ENCODE results near the gene RTEL1. TPM values are rescaled to one million over a fixed set of nuclear protein-coding genes. Genes with fewer than 3 reads are reported as not detected.
A peak's percentile ranks its signal among the peaks of the same experiment; 100 is the strongest.
"Not testable (repeated sequence)": the region's sequence is repeated elsewhere in the genome, so short reads cannot be mapped to it uniquely, and the experiment has no call there.

The RTEL1 gene
- total RNA-seq, 2 experiments from 2014 or later, result 44.5 to 44.7 TPM

- intact Hi-C loops (cut with DNase I, micrococcal nuclease), result no loop called here
- ChIA-PET POLR2A (interaction anchor here (1.0 kb wide), 1 partner anchor 25 kb away, joined by 3 read pairs; the partner anchor contains the start of gene GMEB2), CTCF (interaction anchor here (0.5 to 1.4 kb wide), 2 partner anchors 11 to 631 kb away, joined by 3 to 6 read pairs; no protein-coding TSS in a partner anchor)
- Mint-ChIP-seq H3K9me3 (ENCODE audit: low read depth) (no peaks in the 10 kb centered on the region), H3K27me3 (no peaks in the 10 kb centered on the region), H3K36me3 (ENCODE audit: low read depth) (no peaks in the 10 kb centered on the region), H3K27ac (no peak overlapping the region), H3K4me1 (peaks cover 22% of the 10 kb centered on the region), H3K4me3 (peak overlapping the region; percentile 70)
- ATAC-seq (peak; percentile 4), DNase-seq (peak; percentile 44)
These were observed 5.7 kb upstream of the RTEL1 start for GRCh38 chr20:63652192-63652980.

DNA sequence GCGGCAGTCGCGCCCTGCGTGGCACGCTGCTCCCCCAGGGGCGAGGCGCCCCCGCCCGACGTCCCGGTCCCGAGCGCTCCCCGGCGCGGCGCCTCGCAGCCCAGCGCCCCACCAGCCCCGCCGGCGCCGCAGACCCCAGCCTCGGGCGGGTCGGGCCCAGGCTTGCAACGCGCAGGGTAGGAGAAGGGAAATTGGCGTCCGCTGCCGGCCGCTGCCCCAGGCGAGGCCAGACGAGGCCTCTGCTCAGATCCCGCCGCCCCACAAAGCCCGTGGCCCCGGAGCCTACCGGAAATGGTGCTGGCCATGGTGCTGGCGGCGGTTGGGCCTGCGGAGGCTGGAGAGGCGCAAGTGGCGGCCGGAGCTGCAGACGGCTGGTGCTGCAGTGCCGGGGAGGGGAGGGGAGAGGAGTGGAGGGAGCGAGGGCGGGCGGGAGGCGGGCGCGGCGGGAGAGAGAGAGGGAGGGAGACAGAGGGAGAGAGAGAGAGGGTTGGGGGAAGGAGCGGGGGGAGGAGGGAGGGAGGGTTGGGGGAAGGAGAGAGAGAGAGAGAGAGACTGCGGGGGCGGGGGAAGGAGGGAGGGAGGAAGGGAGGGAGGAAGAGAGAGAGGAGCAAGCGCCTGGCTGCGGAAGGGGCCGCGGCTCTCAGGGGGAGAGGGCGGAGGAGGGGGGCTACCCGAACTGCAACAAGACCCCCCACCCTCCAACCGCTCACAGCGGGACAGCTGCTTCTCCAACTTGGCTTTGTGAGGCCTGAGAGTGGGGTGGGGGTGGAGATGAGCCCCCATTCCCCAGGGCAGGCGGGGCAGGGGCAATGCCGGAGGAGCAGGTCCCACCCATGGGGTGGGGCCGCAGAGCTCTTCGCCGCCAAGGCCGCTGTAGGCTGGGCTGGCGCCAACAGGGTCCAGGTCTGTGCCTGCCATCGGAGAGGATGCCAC, 4.8 kb upstream of the RTEL1 start, which contains the start of gene STMN3:
Gene STMN3, minus strand, starts transcription at position 384 of the 933 bp plus-strand sequence. Its CDS starts 79 bp downstream, at position 305.
- CTCF ChIA-PET, result interaction anchor here (0.7 kb wide), 1 partner anchor 84 kb away, joined by 3 read pairs; no protein-coding TSS in a partner anchor
- Mint-ChIP-seq H3K4me3 (peak within 1 kb of the TSS; percentile 73), H3K36me3 (ENCODE audit: low read depth) (no peaks in the 10 kb centered on the region), H3K27ac (peak within 1 kb of the TSS; percentile 82), H3K27me3 (no peaks in the 10 kb centered on the region), H3K9me3 (ENCODE audit: low read depth) (no peaks in the 10 kb centered on the region), H3K4me1 (peaks cover 22% of the 10 kb centered on the region)
- DNase-seq (peak; percentile 87), ATAC-seq (peak; percentile 40)
- POLR2A ChIA-PET, result interaction anchor here (1.0 kb wide), 2 partner anchors 11 to 26 kb away, joined by 3 to 4 read pairs; partner anchors contain the start of gene GMEB2
- intact Hi-C loops (cut with DNase I, micrococcal nuclease), result loop anchor here (1.0 kb wide), 3 partner anchors 11 to 212 kb away; partner anchors contain the start of genes GMEB2 (in 1 of the 2) and TPD52L2 (in 1 of the 2)

DNA sequence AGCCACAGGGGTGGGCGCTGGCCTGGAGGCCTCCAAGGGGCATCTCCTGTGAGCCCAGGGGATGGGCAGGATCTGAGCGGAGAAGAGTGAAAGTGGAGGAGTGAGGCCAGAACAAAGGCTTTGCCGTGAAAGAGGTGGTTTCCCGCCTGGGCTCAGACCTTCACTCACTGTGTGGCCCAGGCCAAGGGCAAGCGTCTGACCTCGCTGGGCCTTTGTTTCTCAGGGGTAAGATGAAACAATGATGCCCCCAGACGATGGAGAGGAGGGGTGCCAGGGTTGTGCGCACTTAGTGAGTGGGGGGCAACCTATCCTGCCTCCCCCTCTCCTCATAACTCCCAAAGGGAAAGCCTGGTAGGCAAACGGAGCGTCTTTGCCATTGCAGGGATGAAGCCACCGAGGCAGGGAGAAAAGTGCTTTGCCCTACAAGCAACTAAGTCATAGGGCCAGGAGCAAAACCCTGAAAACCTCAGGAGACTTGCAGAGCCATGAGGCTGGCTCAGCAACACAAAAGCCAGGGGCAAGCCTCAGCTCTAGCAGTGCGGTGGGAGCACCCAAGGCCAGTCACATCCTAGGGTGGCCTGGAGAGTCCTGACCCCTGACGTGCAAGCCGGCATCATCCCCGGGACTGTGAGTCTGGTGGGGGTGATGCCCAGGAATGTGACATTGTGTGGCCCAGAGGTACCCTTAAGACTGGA, 4.0 kb upstream of the RTEL1 start:
- ChIA-PET CTCF (no interaction called here), POLR2A (interaction anchor here (1.0 kb wide), 1 partner anchor 12 kb away, joined by 4 read pairs; no protein-coding TSS in a partner anchor)
- Mint-ChIP-seq H3K9me3 (ENCODE audit: low read depth) (no peaks in the 10 kb centered on the region), H3K27ac (peak overlapping the region; percentile 82), H3K4me1 (peaks cover 26% of the 10 kb centered on the region), H3K4me3 (peak overlapping the region; percentile 73), H3K27me3 (no peaks in the 10 kb centered on the region), H3K36me3 (ENCODE audit: low read depth) (no peaks in the 10 kb centered on the region)
- intact Hi-C loops (cut with DNase I, micrococcal nuclease), result loop anchor here (1.0 kb wide), 3 partner anchors 12 to 211 kb away; partner anchors contain the start of genes GMEB2 (in 1 of the 2) and TPD52L2 (in 1 of the 2)
- ATAC-seq (peak; percentile 1), DNase-seq (no peak)

DNA sequence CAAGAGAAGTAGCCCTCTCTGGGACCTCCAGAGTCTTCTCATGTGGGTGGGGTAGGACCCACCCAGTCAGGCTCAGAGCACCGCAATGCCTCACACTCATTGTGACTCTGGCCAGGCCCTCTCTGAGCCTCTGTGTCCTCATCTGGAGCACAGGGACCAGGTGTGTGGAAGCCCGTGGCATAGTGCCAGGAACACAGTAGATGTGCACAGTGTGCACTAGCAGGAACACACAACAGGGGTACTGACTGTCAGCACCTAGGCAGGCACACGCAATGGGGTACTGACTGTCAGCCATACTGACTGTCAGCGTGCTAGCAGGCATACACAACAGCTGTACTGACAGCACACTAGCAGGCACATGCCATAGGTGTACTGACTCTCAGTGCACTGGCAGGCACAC, 2.9 kb upstream of the RTEL1 start:
- H3K4me1 Mint-ChIP-seq, result peaks cover 36% of the 10 kb centered on the region
- intact Hi-C loops (cut with DNase I, micrococcal nuclease), result loop anchor here in 1 of 2 experiments (5.0 kb wide), 2 partner anchors 73 to 438 kb away; partner anchors contain the start of gene YTHDF1
- ATAC-seq, result no peak
- no peaks in the 10 kb centered on the region for H3K9me3 Mint-ChIP-seq (ENCODE audit: low read depth)
- H3K27me3 Mint-ChIP-seq, result no peaks in the 10 kb centered on the region
- H3K36me3 Mint-ChIP-seq (ENCODE audit: low read depth), result peaks cover 2% of the 10 kb centered on the region
- H3K4me3 Mint-ChIP-seq, result no peak overlapping the region
- DNase-seq, result no peak
- H3K27ac Mint-ChIP-seq, result no peak overlapping the region
- ChIA-PET CTCF (interaction anchor here (0.9 kb wide), 1 partner anchor 118 kb away, joined by 3 read pairs; the partner anchor contains the start of gene PTK6), POLR2A (no interaction called here)

DNA sequence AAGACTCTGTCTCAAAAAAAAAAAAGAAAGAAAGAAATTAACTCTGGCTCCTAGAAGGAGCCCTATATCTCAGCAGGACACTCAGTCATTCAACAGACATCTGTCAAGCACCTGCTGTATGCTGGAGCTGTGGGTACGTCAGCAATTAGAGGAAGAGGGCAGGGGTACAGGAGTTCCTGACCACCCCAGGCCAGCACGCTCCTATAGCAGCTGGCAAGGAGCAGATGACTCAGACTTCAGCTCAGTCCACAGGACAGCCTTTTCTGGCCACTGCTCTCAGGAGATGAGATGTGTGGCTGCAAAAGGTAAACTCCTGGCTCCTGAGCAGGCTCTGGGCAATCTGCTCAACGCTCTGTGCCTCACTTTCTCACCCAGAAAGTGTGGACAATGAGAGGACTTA, 1.7 kb upstream of the RTEL1 start:
- POLR2A ChIA-PET, result no interaction called here
- intact Hi-C loops (cut with DNase I, micrococcal nuclease), result loop anchor here in 1 of 2 experiments (5.0 kb wide), 2 partner anchors 74 to 439 kb away; partner anchors contain the start of gene YTHDF1
- no peaks in the 10 kb centered on the region for H3K9me3 Mint-ChIP-seq (ENCODE audit: low read depth)
- ATAC-seq, result no peak
- peaks cover 33% of the 10 kb centered on the region for H3K4me1 Mint-ChIP-seq
- no peak for DNase-seq
- CTCF ChIA-PET, result interaction anchor here (0.9 kb wide), 1 partner anchor 12 kb away, joined by 3 read pairs; no protein-coding TSS in a partner anchor
- no peaks in the 10 kb centered on the region for H3K27me3 Mint-ChIP-seq
- peak overlapping the region; percentile 95 for H3K4me3 Mint-ChIP-seq
- no peak overlapping the region for H3K27ac Mint-ChIP-seq
- H3K36me3 Mint-ChIP-seq (ENCODE audit: low read depth), result peaks cover 5% of the 10 kb centered on the region

DNA sequence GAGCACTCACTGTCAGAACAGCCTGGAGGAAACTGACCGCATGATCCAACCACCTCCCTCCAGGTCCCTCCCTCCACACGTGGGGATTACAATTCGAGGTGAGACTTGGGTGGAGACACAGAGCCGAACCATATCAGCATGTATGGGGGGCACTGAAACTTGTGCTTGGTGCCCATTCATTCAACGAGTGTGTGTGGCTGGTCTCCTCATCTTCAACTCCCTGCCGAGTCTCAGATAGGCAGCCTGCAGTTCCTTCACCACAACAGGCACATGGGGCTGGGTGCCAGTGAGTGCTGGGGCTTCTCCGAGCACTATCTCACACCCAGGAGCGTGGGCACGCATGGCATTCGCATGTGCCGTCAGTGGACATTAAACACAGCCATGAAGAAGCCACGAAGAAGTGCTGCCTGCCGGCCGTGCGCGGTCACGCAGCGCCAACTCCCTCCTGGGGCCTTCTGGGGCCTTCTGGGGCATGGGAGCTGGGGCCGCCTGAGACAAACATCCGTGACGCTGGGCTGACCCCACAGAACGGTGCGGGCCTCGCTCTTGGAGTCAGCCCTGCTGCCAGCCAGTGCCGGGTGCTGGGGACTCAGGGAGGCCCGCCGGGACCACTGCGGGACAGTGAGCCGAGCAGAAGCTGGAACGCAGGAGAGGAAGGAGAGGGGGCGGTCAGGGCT, 714 bp upstream of the RTEL1 start:
- DNase-seq (peak; percentile 37), ATAC-seq (no peak)
- intact Hi-C loops (cut with DNase I, micrococcal nuclease), result loop anchor here in 1 of 2 experiments (5.0 kb wide), 2 partner anchors 75 to 440 kb away; partner anchors contain the start of gene YTHDF1
- H3K27ac Mint-ChIP-seq, result peak overlapping the region; percentile 94
- H3K4me1 Mint-ChIP-seq, result peaks cover 30% of the 10 kb centered on the region
- H3K36me3 Mint-ChIP-seq (ENCODE audit: low read depth), result peaks cover 7% of the 10 kb centered on the region
- H3K27me3 Mint-ChIP-seq, result no peaks in the 10 kb centered on the region
- CTCF ChIA-PET, result interaction anchor here (0.9 to 1.3 kb wide), 4 partner anchors 11 to 136 kb away, joined by 3 to 9 read pairs (median 4); partner anchors contain the start of gene PPDPF
- POLR2A ChIA-PET, result interaction anchor here (1.2 to 1.8 kb wide), 3 partner anchors 15 to 51 kb away, joined by 3 to 8 read pairs (median 6); partner anchors contain the start of genes ARFRP1, GMEB2 and ZGPAT
- H3K9me3 Mint-ChIP-seq (ENCODE audit: low read depth), result no peaks in the 10 kb centered on the region
- peak overlapping the region; percentile 95 for H3K4me3 Mint-ChIP-seq

GRCh38 chr20:63658749-63659187, 656 bp downstream of the RTEL1 start:
- H3K27me3 Mint-ChIP-seq, result no peaks in the 10 kb centered on the region
- H3K9me3 Mint-ChIP-seq (ENCODE audit: low read depth), result no peaks in the 10 kb centered on the region
- peaks cover 29% of the 10 kb centered on the region for H3K4me1 Mint-ChIP-seq
- intact Hi-C loops (cut with DNase I, micrococcal nuclease), result loop anchor here in 1 of 2 experiments (1.0 to 5.0 kb wide), 12 partner anchors 16 to 441 kb away; partner anchors contain the start of genes ARFGAP1, ARFRP1, DNAJC5 and GMEB2
- peaks cover 7% of the 10 kb centered on the region for H3K36me3 Mint-ChIP-seq (ENCODE audit: low read depth)
- peak; percentile 57 for DNase-seq
- ATAC-seq, result peak; percentile 21
- ChIA-PET CTCF (interaction anchor here (0.6 to 1.3 kb wide), 6 partner anchors 17 to 138 kb away, joined by 3 to 9 read pairs (median 4); partner anchors contain the start of gene PPDPF), POLR2A (interaction anchor here (1.2 to 1.8 kb wide), 3 partner anchors 17 to 49 kb away, joined by 3 to 8 read pairs (median 6); partner anchors contain the start of genes ARFRP1, GMEB2 and ZGPAT)
- H3K4me3 Mint-ChIP-seq, result peak overlapping the region; percentile 95
- H3K27ac Mint-ChIP-seq, result peak overlapping the region; percentile 94

- no peak for ATAC-seq
- DNase-seq, result no peak
- POLR2A ChIA-PET, result no interaction called here
- Mint-ChIP-seq H3K9me3 (ENCODE audit: low read depth) (no peaks in the 10 kb centered on the region), H3K27me3 (no peaks in the 10 kb centered on the region), H3K36me3 (ENCODE audit: low read depth) (peaks cover 7% of the 10 kb centered on the region), H3K4me3 (peak overlapping the region; percentile 95), H3K4me1 (peaks cover 23% of the 10 kb centered on the region), H3K27ac (no peak overlapping the region)
- CTCF ChIA-PET, result no interaction called here
- intact Hi-C loops (cut with DNase I, micrococcal nuclease), result loop anchor here in 1 of 2 experiments (2.0 to 5.0 kb wide), 3 partner anchors 77 to 442 kb away; partner anchors contain the start of gene YTHDF1
These were observed 1.3 kb downstream of the RTEL1 start for GRCh38 chr20:63659370-63659769.

- H3K9me3 Mint-ChIP-seq (ENCODE audit: low read depth); ATAC-seq; intact Hi-C loops (cut with DNase I, micrococcal nuclease); H3K27me3 Mint-ChIP-seq; H3K36me3 Mint-ChIP-seq (ENCODE audit: low read depth); H3K27ac Mint-ChIP-seq; CTCF ChIA-PET; POLR2A ChIA-PET; DNase-seq: not testable (repeated sequence)
- H3K4me1 Mint-ChIP-seq, result peaks cover 18% of the 10 kb centered on the region
- peak overlapping the region; percentile 95 for H3K4me3 Mint-ChIP-seq
These were observed 2.1 kb downstream of the RTEL1 start for GRCh38 chr20:63660174-63660573.

Data from activated CD4-positive, alpha-beta T cell treated with anti-CD3 and anti-CD28 coated beads for 36 hours (primary cell).